Type B pancreatic cell (in vitro differentiated cells): Measurements from ENCODE around the gene DNAL4. TPM values are rescaled to one million over a fixed set of nuclear protein-coding genes. Genes with fewer than 3 reads are reported as not detected.

Experiments used
- DNase-seq: peaks from one replicate; pipeline ENCODE4 v3.0.0; 2021; ENCODE audit warnings: mixed read lengths; ENCODE audit not compliant: unreplicated experiment; ENCODE audit errors: extremely low spot score
- H3K27ac Mint-ChIP-seq: 2 replicates; pipeline ENCODE4 v1.8.0; 2021; ENCODE audit warnings: mild to moderate bottlenecking, mixed read lengths
- H3K27me3 Mint-ChIP-seq: 2 replicates; pipeline ENCODE4 v1.8.0; 2021; ENCODE audit warnings: mixed read lengths
- H3K36me3 Mint-ChIP-seq: 2 replicates; pipeline ENCODE4 v1.8.0; 2021; ENCODE audit warnings: mixed read lengths
- H3K4me1 Mint-ChIP-seq: one replicate; pipeline ENCODE4 v1.8.0; 2021; ENCODE audit warnings: mixed read lengths; ENCODE audit not compliant: unreplicated experiment
- H3K4me3 Mint-ChIP-seq: 2 replicates; pipeline ENCODE4 v1.8.0; 2021; ENCODE audit warnings: mild to moderate bottlenecking, mixed read lengths
- H3K9me3 Mint-ChIP-seq: 2 replicates; pipeline ENCODE4 v1.8.0; 2021; ENCODE audit warnings: mixed read lengths
- total RNA-seq: library from RNA; stranded (reverse); gene quantifications from 2 replicates; pipeline ENCODE4 v1.2.1, GENCODE V29; 2021; ENCODE audit warnings: low replicate concordance
- TF ChIP-seq, protein P1 (sequence below): fragments of 200-600 bp; sonication (generic); conservative IDR thresholded peaks from 2 replicates; pipeline ENCODE4 v1.5.0; 2021; ENCODE audit warnings: antibody characterized with exemption, mild to moderate bottlenecking

DNAL4 gene
- total RNA-seq, 1 donor from 2014 or later, result 23.9 TPM

DNA sequence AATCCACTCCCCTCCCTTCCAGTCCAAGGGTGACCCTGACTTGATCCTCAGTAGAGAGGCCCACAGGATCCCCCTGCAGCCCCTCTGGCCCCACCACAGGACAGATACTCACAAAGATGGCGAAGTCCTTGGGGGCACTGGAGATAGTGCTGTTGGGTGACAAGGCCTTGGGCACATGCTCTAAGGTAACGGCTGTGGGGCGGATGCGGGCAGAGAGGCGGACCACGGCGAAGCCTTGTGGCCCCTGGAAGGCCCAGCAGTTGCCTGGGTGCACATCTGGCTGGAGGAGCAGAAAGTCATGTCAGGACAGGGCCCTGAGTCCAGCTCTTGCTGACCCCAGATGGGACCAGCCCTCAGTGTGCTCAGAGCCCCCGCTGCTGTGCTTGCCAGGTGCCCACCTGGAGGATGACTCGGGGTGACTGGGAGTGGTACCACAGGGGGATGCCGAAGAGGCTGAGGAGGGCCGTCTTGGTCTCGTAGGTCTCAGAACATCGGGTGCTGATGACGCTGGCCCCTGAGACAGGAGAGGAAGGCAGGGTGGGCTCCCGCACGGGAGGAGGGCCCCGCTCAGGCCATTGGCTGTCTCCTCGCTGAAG, 55.4 kb downstream of the DNAL4 start:
- H3K27ac Mint-ChIP-seq, result no peak overlapping the region
- no peaks in the 10 kb centered on the region for H3K27me3 Mint-ChIP-seq
- peaks cover 5% of the 10 kb centered on the region for H3K36me3 Mint-ChIP-seq
- no peak for DNase-seq
- no peaks in the 10 kb centered on the region for H3K4me1 Mint-ChIP-seq
- no peak overlapping the region for H3K4me3 Mint-ChIP-seq
- TF ChIP-seq, protein P1, sequence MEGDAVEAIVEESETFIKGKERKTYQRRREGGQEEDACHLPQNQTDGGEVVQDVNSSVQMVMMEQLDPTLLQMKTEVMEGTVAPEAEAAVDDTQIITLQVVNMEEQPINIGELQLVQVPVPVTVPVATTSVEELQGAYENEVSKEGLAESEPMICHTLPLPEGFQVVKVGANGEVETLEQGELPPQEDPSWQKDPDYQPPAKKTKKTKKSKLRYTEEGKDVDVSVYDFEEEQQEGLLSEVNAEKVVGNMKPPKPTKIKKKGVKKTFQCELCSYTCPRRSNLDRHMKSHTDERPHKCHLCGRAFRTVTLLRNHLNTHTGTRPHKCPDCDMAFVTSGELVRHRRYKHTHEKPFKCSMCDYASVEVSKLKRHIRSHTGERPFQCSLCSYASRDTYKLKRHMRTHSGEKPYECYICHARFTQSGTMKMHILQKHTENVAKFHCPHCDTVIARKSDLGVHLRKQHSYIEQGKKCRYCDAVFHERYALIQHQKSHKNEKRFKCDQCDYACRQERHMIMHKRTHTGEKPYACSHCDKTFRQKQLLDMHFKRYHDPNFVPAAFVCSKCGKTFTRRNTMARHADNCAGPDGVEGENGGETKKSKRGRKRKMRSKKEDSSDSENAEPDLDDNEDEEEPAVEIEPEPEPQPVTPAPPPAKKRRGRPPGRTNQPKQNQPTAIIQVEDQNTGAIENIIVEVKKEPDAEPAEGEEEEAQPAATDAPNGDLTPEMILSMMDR, result no peak
- no peaks in the 10 kb centered on the region for H3K9me3 Mint-ChIP-seq

DNA sequence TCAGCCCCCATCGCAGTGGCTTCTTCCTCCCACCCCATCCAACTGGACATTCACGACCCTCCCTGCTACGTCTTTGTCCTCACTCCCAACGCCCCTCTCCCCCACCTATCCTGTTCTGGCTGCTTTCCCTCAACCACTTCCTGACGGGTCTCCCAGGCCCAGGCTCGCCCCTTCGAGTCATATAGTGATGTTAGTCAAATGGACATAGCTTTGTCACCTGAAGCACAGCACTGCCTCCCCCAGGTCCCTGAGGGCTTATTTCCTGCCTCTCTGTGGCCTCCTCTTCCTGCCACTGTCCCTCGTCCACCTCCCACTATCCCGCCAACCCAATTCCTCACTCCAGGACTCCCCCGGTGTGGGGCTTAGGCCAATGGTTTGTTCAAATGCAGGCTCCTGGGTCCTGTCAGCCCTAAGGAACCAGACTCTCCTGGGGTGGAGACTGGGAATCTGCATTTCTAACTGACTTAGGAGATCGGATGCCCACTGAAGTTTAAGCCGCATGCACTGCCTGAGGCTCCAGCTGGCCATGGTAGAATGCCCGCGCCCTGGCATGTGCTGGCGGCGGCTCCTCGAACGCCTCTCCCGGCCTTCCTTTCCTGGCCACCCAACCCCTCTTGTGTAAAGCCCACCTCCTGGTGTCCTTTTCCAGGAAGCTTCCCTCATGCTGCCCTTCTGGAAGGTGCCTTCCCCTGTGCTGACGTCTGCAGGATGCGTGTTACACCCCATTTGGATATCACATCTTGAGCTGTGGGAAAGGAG, 56.5 kb downstream of the DNAL4 start:
- no peak for DNase-seq
- Mint-ChIP-seq H3K4me1 (peaks cover 3% of the 10 kb centered on the region), H3K27me3 (no peaks in the 10 kb centered on the region), H3K9me3 (no peaks in the 10 kb centered on the region), H3K27ac (no peak overlapping the region), H3K36me3 (peaks cover 5% of the 10 kb centered on the region), H3K4me3 (no peak overlapping the region)
- TF ChIP-seq, protein P1, result no peak

DNA sequence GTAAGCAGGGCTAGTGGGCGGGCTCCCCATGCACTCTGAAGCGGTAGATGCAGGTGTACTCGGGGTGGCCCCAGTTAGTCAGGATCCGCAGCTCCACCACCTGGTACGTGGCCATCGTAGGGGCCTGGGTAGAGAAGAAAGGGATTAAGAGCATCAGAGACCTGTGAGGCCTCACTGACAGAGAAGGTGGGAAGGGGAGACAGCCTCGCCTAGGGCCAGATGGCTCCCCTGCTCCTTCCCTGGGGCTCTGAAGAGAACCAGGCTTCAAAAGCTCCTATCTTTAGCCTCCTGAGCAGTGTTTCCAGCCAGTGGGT, 57.7 kb downstream of the DNAL4 start:
- no peak for DNase-seq
- H3K4me3 Mint-ChIP-seq, result no peak overlapping the region
- no peak overlapping the region for H3K27ac Mint-ChIP-seq
- H3K36me3 Mint-ChIP-seq, result peaks cover 5% of the 10 kb centered on the region
- peaks cover 3% of the 10 kb centered on the region for H3K4me1 Mint-ChIP-seq
- H3K9me3 Mint-ChIP-seq, result no peaks in the 10 kb centered on the region
- TF ChIP-seq, protein P1, result no peak
- H3K27me3 Mint-ChIP-seq, result no peaks in the 10 kb centered on the region

DNA sequence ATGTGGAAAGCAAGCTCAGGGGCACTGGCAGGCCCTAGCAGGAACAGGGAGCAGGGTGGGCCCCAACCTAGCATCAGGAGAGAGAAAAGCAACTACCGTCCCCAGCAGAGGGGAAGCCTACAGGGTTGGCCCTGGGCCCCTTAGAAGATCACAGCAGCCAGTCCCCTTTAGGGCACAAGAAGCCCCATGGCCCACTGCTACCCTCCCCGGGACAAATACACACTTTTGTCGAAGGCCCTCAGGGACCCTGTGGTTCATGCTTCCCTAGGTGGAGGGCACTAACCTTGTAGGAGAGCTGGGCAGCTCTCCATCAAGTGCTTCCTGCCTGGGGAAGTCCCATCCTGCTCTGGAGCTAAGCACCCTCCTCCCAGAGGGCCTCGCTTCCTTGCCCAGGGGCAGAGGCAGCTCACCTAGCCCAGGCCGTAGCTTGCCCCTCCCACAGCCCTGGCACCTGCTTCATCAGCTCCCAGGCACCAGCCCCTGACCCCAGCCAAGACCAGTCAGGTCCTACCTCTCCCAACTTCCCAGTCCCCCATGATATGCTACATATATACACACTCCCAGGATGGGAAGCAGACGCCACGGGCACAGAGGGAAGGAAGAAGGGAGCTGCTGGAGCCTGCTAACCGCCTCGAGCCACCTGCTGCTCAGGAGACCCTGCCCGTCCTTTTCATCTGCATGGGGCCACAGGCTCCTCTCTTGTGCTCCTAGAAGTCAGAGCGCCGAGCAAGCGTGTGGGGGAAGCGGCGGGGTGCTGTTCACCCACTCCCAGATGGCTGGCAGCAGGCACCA, 58.3 kb downstream of the DNAL4 start:
- Mint-ChIP-seq H3K27me3 (no peaks in the 10 kb centered on the region), H3K4me1 (peaks cover 3% of the 10 kb centered on the region), H3K9me3 (no peaks in the 10 kb centered on the region), H3K4me3 (no peak overlapping the region), H3K36me3 (peaks cover 5% of the 10 kb centered on the region), H3K27ac (no peak overlapping the region)
- no peak for DNase-seq
- TF ChIP-seq, protein P1, result no peak

DNA sequence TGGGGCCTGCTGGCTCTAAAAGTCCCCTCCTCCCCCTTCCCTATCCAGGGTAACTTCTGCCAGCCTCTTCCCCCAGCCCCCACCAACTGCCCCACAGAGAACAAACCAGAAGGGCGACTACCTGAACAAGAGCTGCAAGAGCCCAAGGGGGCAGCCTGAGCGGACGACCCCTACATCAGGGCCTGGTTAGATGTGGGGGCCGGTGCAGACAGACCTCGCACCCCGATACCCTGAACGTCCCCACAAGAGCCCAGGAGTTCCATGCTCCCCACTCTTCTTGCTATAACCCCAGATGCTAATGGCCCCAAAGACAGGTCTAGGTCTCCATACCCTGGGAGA, 58.8 kb downstream of the DNAL4 start:
- H3K9me3 Mint-ChIP-seq, result no peaks in the 10 kb centered on the region
- no peaks in the 10 kb centered on the region for H3K27me3 Mint-ChIP-seq
- H3K36me3 Mint-ChIP-seq, result peaks cover 5% of the 10 kb centered on the region
- H3K27ac Mint-ChIP-seq, result no peak overlapping the region
- DNase-seq, result no peak
- no peak overlapping the region for H3K4me3 Mint-ChIP-seq
- TF ChIP-seq, protein P1, result no peak
- H3K4me1 Mint-ChIP-seq, result peaks cover 3% of the 10 kb centered on the region
